Stimulated activated naive CD8-positive, alpha-beta T cell treated with anti-CD3 and anti-CD28 coated beads, Interleukin-15, Interleukin-2, amounts not matched to agents 100 ng/mL and 50 ng/mL, for 24 hours (primary cell): Measurements from ENCODE around the gene TDP1.

Source experiments
- H3K27ac Mint-ChIP-seq: one replicate; pipeline ENCODE4 v1.8.0; 2021; ENCODE audit warnings: mild to moderate bottlenecking, mixed read lengths
- H3K27me3 Mint-ChIP-seq: one replicate; pipeline ENCODE4 v1.8.0; 2021; ENCODE audit warnings: mixed read lengths
- H3K36me3 Mint-ChIP-seq: one replicate; pipeline ENCODE4 v1.8.0; 2021; ENCODE audit warnings: low read depth, mixed read lengths
- H3K4me1 Mint-ChIP-seq: one replicate; pipeline ENCODE4 v1.8.0; 2021; ENCODE audit warnings: low read depth, mixed read lengths
- H3K4me3 Mint-ChIP-seq: one replicate; pipeline ENCODE4 v1.8.0; 2021; ENCODE audit warnings: mild to moderate bottlenecking, mixed read lengths
- H3K9me3 Mint-ChIP-seq: one replicate; pipeline ENCODE4 v1.8.0; 2021; ENCODE audit warnings: mixed read lengths

Gene TDP1

DNA sequence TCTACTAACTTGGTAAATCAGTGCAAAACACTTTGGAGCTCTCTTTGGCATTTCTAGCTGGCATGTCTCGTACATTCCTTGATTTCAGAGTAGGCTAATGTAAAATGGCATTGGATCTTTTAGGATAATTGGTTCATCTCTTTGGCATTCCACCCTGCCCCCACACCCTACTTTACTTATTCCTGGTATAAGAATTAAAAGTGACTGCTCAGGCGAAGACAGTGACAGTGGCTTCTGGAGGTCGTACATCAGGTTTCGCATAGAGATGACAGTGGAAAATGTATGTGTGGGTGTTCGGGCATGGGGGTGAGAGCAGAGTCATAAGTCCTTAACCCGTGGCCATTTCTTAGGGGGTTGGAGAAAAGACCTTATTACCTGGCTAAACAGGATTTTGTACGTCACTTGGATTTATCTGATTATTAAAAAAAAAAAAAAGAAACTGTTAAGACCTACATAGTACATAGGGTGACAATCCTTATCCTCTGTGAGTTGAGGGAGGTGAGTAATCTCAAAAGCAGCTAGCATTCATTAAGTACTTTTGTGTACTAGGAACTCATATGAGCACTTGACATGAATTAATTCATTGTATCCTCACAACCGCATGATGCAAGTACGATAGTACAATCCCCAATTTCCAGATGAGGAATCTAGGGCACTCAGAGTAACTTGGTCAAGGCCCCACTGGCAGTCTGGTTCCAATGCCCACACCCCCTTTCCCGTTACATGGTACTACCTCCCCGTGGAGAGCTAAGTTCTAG lies 83.7 kb downstream of the TDP1 start:
- Mint-ChIP-seq H3K36me3 (peaks cover 86% of the 10 kb centered on the region), H3K27ac (no peak overlapping the region), H3K27me3 (no peaks in the 10 kb centered on the region), H3K4me1 (peaks cover 11% of the 10 kb centered on the region), H3K4me3 (no peak overlapping the region), H3K9me3 (no peaks in the 10 kb centered on the region)

GRCh38 chr14:90040411-90040810 lies 84.7 kb downstream of the TDP1 start:
- H3K27me3 Mint-ChIP-seq: no peaks in the 10 kb centered on the region
- peaks cover 11% of the 10 kb centered on the region for H3K4me1 Mint-ChIP-seq
- H3K36me3 Mint-ChIP-seq: peaks cover 85% of the 10 kb centered on the region
- no peaks in the 10 kb centered on the region for H3K9me3 Mint-ChIP-seq
- H3K27ac Mint-ChIP-seq: no peak overlapping the region
- H3K4me3 Mint-ChIP-seq: no peak overlapping the region

DNA sequence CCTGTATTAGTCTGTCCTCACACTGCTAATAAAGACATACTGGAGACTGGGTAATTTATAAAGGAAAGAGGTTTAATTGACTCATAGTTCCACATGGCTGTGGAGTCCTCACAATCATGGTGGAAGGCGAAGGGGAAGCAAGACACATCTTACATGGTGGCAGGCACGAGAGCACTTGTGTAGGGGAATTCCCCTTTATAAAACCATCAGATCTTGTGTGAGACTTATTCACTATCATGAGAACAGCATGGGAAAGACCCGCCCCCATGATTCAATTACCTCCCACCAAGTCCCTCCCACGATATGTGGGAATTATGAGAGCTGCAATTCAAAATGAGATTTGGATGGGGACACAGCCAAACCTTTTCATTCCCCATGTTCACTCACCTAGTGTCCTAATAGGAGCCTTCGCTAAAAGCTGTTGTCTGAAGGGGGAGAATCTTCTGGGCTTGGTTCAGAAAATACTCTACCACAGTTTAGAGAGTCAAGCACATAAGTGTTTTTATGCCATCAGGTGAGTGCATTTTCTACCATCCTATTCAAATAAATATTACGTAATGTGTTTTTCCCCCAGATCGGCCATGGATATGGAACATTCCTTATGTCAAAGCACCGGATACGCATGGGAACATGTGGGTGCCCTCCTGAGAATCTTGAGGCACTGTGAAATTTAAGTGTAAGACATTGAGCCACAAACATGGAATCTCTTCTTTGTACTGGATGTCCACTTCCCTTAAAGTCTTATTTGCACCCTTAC lies 86.9 kb downstream of the TDP1 start:
- peaks cover 11% of the 10 kb centered on the region for H3K4me1 Mint-ChIP-seq
- H3K9me3 Mint-ChIP-seq: no peaks in the 10 kb centered on the region
- H3K4me3 Mint-ChIP-seq: no peak overlapping the region
- H3K36me3 Mint-ChIP-seq: peaks cover 86% of the 10 kb centered on the region
- no peak overlapping the region for H3K27ac Mint-ChIP-seq
- H3K27me3 Mint-ChIP-seq: no peaks in the 10 kb centered on the region

DNA sequence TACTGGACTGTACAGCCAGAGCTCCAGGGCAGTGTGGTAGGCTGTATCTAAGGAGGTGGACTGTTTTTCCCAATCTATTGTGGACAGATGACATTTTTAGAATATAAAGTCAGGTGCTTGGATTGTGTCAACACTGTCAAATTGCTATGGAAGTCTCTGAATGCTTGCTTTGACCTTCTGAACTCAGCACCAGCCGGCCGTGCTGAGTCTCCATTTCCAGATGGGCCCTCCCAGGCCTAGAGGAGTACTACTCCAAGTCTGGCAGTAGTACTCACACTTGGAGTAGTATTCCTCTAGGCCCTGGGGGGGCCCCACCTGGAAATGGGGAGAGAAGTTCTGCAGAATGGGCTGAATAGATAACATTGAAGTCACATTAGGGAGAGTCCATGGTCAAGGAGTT lies 89.9 kb downstream of the TDP1 start:
- H3K27me3 Mint-ChIP-seq: no peaks in the 10 kb centered on the region
- no peak overlapping the region for H3K4me3 Mint-ChIP-seq
- no peak overlapping the region for H3K27ac Mint-ChIP-seq
- no peaks in the 10 kb centered on the region for H3K9me3 Mint-ChIP-seq
- H3K36me3 Mint-ChIP-seq: peaks cover 66% of the 10 kb centered on the region
- H3K4me1 Mint-ChIP-seq: peaks cover 8% of the 10 kb centered on the region

DNA sequence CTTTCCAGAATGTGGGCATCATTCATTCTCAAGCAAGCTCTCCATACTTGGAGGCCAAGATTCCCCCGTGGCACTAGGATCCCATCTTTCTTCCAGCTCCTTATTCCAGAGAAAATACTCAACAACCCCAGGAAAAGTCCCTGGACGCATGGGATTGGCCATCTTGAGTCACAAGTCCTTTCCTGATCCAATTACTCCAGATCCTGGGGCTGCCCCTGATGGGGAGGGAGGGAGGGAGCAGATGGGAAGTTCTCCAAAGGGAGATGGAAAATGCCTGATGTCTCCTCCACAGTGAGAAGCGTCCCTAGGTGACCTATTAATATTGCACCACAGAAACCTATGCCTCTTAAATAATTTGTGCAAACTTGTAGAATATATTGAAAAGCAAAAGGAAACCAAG lies 93.7 kb downstream of the TDP1 start:
- H3K27ac Mint-ChIP-seq: no peak overlapping the region
- no peaks in the 10 kb centered on the region for H3K4me1 Mint-ChIP-seq
- no peak overlapping the region for H3K4me3 Mint-ChIP-seq
- peaks cover 32% of the 10 kb centered on the region for H3K36me3 Mint-ChIP-seq
- H3K27me3 Mint-ChIP-seq: peaks cover 14% of the 10 kb centered on the region
- H3K9me3 Mint-ChIP-seq: no peaks in the 10 kb centered on the region

- H3K27me3 Mint-ChIP-seq: peaks cover 23% of the 10 kb centered on the region
- no peak overlapping the region for H3K27ac Mint-ChIP-seq
- H3K36me3 Mint-ChIP-seq: peaks cover 25% of the 10 kb centered on the region
- no peak overlapping the region for H3K4me3 Mint-ChIP-seq
- no peaks in the 10 kb centered on the region for H3K9me3 Mint-ChIP-seq
- H3K4me1 Mint-ChIP-seq: no peaks in the 10 kb centered on the region
Measured at GRCh38 chr14:90050271-90050670, 94.5 kb downstream of the TDP1 start.

- Mint-ChIP-seq H3K4me3 (no peak overlapping the region), H3K27me3 (peaks cover 45% of the 10 kb centered on the region), H3K9me3 (no peaks in the 10 kb centered on the region), H3K36me3 (peaks cover under 1% of the 10 kb centered on the region), H3K27ac (no peak overlapping the region), H3K4me1 (no peaks in the 10 kb centered on the region)
Measured at GRCh38 chr14:90053044-90053443, 97.3 kb downstream of the TDP1 start.

- Mint-ChIP-seq H3K36me3 (no peaks in the 10 kb centered on the region), H3K4me3 (no peak overlapping the region), H3K27me3 (peaks cover 61% of the 10 kb centered on the region), H3K9me3 (no peaks in the 10 kb centered on the region), H3K4me1 (peaks cover 6% of the 10 kb centered on the region), H3K27ac (no peak overlapping the region)
Measured at GRCh38 chr14:90054803-90055202, 99.1 kb downstream of the TDP1 start.

GRCh38 chr14:90056826-90057225 lies 101.1 kb downstream of the TDP1 start:
- Mint-ChIP-seq H3K4me1 (peaks cover 6% of the 10 kb centered on the region), H3K36me3 (no peaks in the 10 kb centered on the region), H3K27ac (no peak overlapping the region), H3K27me3 (peaks cover 62% of the 10 kb centered on the region), H3K9me3 (no peaks in the 10 kb centered on the region), H3K4me3 (no peak overlapping the region)

GRCh38 chr14:90058876-90059458 lies 103.2 kb downstream of the TDP1 start:
- no peaks in the 10 kb centered on the region for H3K9me3 Mint-ChIP-seq
- no peaks in the 10 kb centered on the region for H3K36me3 Mint-ChIP-seq
- no peak overlapping the region for H3K27ac Mint-ChIP-seq
- peak overlapping the region; percentile 57 for H3K4me3 Mint-ChIP-seq
- H3K27me3 Mint-ChIP-seq: peaks cover 75% of the 10 kb centered on the region
- H3K4me1 Mint-ChIP-seq: peaks cover 16% of the 10 kb centered on the region

DNA sequence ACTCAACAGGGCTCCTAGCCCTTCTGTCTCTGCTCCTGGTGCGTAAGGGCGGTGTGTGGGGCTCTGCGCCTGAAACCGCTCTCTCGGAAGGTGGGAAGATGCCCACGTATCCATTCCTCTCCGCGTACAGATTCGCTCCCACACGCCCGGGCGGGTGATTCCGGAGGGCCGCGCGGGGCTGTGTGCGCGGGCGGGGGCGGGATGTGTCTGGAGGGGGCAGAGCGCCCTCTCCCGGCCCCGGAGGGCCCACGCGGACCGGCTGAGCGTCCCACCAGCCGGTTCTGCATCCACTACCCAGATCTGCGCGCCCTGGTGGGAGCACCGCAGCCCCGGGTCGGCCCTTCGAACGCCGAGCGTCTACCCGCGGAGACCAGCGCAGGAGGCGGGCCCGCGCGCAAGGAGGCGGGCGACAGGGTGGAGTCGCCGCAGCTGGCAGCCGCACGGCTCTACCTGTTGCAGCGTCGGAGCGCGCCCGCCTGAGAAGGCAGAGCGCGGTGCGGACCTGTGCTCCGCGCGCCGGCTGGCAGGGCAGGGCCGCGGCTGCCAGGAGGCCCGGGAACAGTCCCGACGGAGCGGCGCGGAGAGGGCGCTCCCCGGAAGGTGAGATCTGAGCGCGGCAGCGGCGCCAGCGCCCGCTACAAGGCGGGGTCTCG lies 104.7 kb downstream of the TDP1 start:
- Mint-ChIP-seq H3K4me1 (peaks cover 16% of the 10 kb centered on the region), H3K27me3 (peaks cover 75% of the 10 kb centered on the region), H3K4me3 (peak overlapping the region; percentile 57), H3K9me3 (no peaks in the 10 kb centered on the region), H3K27ac (no peak overlapping the region), H3K36me3 (no peaks in the 10 kb centered on the region)

- Mint-ChIP-seq H3K27ac (no peak overlapping the region), H3K4me1 (peaks cover 16% of the 10 kb centered on the region), H3K4me3 (peak overlapping the region; percentile 57), H3K27me3 (peaks cover 71% of the 10 kb centered on the region), H3K36me3 (no peaks in the 10 kb centered on the region), H3K9me3 (no peaks in the 10 kb centered on the region)
Measured at GRCh38 chr14:90060965-90061684, 105.4 kb downstream of the TDP1 start.

GRCh38 chr14:90061685-90062126 lies 106.0 kb downstream of the TDP1 start, which contains the start of gene KCNK13:
KCNK13 (plus strand) TSS chr14:90061994; CDS start chr14:90062206, 212 bp downstream.
- Mint-ChIP-seq H3K27me3 (peaks cover 72% of the 10 kb centered on the region), H3K36me3 (no peaks in the 10 kb centered on the region), H3K4me1 (peaks cover 16% of the 10 kb centered on the region), H3K27ac (no peak within 1 kb of the TSS), H3K4me3 (peak within 1 kb of the TSS; percentile 70), H3K9me3 (no peaks in the 10 kb centered on the region)

DNA sequence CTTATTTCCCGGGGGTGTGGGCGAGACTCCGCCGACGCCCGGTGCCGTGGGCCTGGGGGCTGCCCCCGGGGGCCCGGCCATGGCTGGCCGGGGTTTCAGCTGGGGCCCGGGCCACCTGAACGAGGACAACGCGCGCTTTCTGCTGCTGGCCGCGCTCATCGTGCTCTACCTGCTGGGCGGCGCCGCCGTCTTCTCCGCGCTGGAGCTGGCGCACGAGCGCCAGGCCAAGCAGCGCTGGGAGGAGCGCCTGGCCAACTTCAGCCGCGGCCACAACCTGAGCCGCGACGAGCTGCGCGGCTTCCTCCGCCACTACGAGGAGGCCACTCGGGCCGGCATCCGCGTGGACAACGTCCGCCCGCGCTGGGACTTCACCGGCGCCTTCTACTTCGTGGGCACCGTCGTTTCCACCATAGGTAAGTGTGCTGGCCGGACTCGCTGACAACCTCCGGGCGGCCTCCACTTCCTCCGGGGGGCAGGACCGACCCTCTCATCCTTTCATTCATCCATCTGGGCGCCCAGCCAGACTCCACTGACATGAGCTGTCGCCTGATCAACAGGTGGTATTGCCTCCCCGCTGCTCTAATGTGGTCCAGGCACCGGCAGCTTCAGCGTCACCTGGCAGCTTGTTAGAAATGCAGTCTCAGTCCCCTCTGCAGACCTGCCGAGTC lies 106.5 kb downstream of the TDP1 start:
- Mint-ChIP-seq H3K27ac (no peak overlapping the region), H3K4me3 (peak overlapping the region; percentile 70), H3K4me1 (peaks cover 16% of the 10 kb centered on the region), H3K27me3 (peaks cover 70% of the 10 kb centered on the region), H3K36me3 (no peaks in the 10 kb centered on the region), H3K9me3 (no peaks in the 10 kb centered on the region)
